PFSK-1 (cell line): ENCODE measurements around the gene ECI2.

ENCODE experiments used
- FOXP2 ChIP-seq: optimal IDR thresholded peaks from 2 replicates; pipeline ENCODE3; 2011; ENCODE audit warnings: borderline replicate concordance, control low read depth, inconsistent platforms; ENCODE audit not compliant: insufficient read depth; ENCODE audit errors: extremely low read length, extremely low read depth
- POLR2AphosphoS5 ChIP-seq: IDR thresholded peaks from 2 replicates; pipeline ENCODE4 v1.6.1; 2012; ENCODE audit warnings: low read depth, mild to moderate bottlenecking, control low read depth, low read length, moderate library complexity
- SIN3A ChIP-seq: IDR thresholded peaks from 2 replicates; pipeline ENCODE4 v1.6.1; 2012; ENCODE audit warnings: mild to moderate bottlenecking, low read length, moderate library complexity, borderline replicate concordance; ENCODE audit not compliant: insufficient read depth
- TAF1 ChIP-seq: IDR thresholded peaks from 2 replicates; pipeline ENCODE4 v1.6.1; 2012; ENCODE audit warnings: low read length, control low read depth, borderline replicate concordance; ENCODE audit not compliant: insufficient read depth
- TF ChIP-seq, protein P1 (sequence below), 2 experiments: IDR thresholded peaks; 2 replicates each; pipeline versions ENCODE4 v1.6.1 to v1.8.0; 2011 to 2012; ENCODE audit warnings: low read depth in 2 of 2, low read length in 2 of 2, control low read depth in 1 of 2, inconsistent platforms in 1 of 2, mild to moderate bottlenecking in 1 of 2, moderate library complexity in 1 of 2; ENCODE audit not compliant: insufficient read depth in 1 of 2

Gene ECI2

DNA sequence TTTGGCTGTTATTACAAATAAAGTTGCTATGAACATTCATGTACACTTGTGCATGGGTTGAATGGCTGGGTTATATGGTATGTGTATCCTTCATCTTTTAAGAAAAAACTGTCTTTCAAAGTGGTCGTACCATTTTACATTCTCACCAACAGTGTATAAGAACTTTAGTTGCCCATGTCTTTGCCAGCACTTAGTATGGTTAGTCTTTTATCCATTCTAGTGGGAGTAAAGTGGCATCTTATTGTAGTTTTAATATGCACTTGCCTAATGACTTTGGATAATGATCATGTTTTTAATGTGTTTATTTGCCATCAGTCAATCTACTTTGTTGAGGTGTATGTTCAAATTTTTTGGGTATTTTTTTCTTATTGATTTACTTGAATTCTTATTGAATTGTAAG is 32.5 kb upstream of the ECI2 start:
- TF ChIP-seq POLR2AphosphoS5 (no peak), FOXP2 (no peak)

DNA sequence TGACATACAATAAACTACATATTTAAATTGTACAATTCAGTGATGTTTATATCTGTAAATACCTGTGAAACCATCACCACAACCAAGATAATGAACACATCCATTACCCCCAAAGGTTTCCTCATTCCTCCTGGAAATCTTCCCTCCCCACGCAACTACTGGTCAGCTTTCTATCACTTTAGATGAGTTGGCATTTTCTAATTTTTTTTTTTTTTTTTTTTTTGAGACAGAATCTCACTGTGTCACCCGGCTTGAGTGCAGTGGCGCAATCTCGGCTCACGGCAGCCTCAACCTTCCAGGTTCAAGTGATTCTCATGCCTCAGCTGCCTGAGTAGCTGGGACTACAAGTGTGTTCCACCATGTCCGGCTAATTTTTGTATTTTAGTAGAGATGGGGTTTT is 31.7 kb upstream of the ECI2 start:
- TF ChIP-seq TAF1: no peak
- TF ChIP-seq FOXP2: no peak
- TF ChIP-seq, protein P1, sequence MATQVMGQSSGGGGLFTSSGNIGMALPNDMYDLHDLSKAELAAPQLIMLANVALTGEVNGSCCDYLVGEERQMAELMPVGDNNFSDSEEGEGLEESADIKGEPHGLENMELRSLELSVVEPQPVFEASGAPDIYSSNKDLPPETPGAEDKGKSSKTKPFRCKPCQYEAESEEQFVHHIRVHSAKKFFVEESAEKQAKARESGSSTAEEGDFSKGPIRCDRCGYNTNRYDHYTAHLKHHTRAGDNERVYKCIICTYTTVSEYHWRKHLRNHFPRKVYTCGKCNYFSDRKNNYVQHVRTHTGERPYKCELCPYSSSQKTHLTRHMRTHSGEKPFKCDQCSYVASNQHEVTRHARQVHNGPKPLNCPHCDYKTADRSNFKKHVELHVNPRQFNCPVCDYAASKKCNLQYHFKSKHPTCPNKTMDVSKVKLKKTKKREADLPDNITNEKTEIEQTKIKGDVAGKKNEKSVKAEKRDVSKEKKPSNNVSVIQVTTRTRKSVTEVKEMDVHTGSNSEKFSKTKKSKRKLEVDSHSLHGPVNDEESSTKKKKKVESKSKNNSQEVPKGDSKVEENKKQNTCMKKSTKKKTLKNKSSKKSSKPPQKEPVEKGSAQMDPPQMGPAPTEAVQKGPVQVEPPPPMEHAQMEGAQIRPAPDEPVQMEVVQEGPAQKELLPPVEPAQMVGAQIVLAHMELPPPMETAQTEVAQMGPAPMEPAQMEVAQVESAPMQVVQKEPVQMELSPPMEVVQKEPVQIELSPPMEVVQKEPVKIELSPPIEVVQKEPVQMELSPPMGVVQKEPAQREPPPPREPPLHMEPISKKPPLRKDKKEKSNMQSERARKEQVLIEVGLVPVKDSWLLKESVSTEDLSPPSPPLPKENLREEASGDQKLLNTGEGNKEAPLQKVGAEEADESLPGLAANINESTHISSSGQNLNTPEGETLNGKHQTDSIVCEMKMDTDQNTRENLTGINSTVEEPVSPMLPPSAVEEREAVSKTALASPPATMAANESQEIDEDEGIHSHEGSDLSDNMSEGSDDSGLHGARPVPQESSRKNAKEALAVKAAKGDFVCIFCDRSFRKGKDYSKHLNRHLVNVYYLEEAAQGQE (IDR thresholded peaks at IDR 0.05; ENCODE audit: insufficient read depth in 1 of 2, low read depth in 2 of 2, low read length in 2 of 2): no peak
- no peak for TF ChIP-seq POLR2AphosphoS5
- no peak for TF ChIP-seq SIN3A

DNA sequence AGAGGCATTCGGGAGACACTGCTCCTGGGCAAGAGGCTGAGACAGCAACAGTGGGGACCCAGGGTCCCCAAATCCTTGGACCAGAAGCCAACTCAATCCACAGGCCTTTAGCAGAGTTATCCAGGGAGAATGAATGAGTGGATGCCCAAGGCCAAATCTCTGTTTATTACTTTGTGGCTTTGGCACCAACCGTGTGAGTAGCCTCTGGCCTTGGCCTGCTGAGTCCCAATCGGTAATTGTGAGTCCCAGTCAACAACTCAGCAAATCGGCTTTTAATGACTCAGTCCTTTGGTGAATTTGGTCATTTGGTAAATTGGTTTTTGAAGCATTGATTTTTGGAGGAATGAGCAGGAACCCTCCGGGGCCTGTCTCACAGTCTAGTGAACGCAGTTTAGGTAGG is 29.1 kb upstream of the ECI2 start:
- TF ChIP-seq TAF1 (no peak), FOXP2 (no peak), SIN3A (no peak), POLR2AphosphoS5 (no peak)
- TF ChIP-seq, protein P1 (IDR thresholded peaks at IDR 0.05; ENCODE audit: insufficient read depth in 1 of 2, low read depth in 2 of 2, low read length in 2 of 2): no peak

DNA sequence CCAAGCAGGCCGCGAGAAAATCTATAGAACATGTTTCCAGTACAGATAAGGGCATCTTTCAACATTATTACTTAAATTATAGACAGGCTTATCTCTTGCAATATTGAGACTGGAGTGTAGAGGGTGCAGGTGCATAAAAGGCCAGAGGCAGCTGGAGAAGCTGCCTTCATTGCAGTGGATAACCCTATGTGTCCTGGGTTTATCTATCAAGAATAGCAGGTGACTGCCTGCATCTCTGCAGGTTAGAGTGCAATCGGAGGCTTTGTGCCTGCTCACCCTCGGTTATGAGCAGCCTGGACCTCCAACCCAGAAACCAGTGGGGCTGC is 28.7 kb upstream of the ECI2 start:
- TF ChIP-seq TAF1 (no peak), POLR2AphosphoS5 (no peak), SIN3A (no peak), FOXP2 (no peak)
- TF ChIP-seq, protein P1 (IDR thresholded peaks at IDR 0.05; ENCODE audit: insufficient read depth in 1 of 2, low read depth in 2 of 2, low read length in 2 of 2): no peak

DNA sequence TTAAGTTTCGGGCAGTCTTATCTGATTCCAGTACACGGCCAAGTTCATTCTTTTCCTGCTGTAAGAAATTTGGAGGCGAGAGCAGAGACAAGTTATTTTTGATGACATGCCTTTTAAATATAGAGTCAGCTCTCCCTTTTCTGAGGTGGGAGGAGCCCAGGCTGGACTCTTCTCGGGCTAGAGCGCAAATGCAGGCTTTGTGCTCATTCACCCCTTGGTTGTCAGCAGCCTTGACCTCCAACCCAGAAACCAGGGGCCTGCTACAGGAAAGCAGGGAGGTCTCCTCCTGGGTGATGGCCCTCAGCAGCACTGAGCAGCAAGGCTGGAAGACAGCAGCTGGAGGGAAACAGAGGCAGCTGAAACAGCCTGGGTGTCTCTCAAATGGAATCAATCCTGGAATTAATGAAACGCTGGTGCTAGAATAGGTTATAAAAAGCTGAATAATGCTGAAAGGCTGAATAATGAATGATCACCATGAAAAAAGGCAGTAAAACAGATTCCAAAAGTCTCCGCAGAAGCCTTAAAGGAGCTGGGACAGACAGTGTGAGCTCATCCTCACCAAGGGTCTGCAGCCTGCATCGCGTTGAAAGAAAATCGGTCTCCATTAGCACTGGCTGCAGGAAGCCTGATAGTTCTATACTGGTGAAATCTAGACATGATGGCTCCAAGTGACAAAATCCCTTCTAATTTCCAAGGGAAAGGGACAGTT is 28.2 kb upstream of the ECI2 start:
- no peak for TF ChIP-seq SIN3A
- no peak for TF ChIP-seq POLR2AphosphoS5
- no peak for TF ChIP-seq TAF1
- TF ChIP-seq, protein P1 (IDR thresholded peaks at IDR 0.05; ENCODE audit: insufficient read depth in 1 of 2, low read depth in 2 of 2, low read length in 2 of 2): no peak
- no peak for TF ChIP-seq FOXP2
